ENCODE measurements around the gene OAS3. TPM values are rescaled to one million over a fixed set of nuclear protein-coding genes. Genes with fewer than 3 reads are reported as not detected.

OAS3 gene
- total RNA-seq, 1 experiment from 2014 or later, result 1.2 TPM

DNA sequence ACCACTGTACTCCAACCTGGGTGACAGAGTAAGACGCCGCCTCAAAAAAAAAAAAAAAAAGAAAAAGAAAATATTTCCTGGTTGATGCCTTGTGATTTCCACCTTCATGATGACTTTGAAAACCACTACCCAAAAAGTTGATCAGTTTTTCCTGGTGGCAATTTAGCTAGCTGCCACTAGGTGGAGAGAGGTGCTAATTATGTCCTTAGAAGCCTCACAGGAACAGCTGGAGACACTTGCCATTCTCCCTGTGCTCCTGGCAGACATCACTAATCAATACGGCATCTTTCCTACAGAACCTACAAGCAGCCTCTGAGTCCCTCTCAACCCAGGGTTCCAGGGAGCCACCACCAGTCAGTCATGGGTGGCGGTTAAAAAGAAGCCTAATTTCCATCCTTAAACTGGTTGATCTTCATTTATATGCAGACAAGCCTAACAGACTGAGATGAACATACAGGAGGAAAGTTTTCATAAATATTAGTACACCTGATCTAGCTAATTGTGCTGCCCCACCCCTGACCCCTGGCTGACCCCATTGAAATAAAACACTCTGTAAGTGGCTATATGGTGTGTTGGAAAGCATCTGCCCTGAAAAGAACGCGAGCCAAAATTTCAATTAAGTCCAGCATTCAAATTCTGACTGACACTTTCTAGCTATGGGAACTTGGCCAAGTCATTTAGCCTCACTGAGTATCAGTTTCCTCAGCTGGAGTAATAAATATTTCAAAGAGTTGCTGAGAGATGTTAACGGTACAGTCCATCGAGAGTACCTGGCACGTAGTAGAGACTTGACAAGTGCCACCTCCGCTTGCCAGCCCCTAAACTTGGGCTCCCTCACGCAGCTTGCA lies 37.8 kb upstream of the OAS3 start:
- peak; percentile 82 for ATAC-seq
- Mint-ChIP-seq H3K4me1 (no peaks in the 10 kb centered on the region), H3K27ac (no peak overlapping the region), H3K36me3 (peaks cover 8% of the 10 kb centered on the region), H3K9me3 (peaks cover 34% of the 10 kb centered on the region), H3K27me3 (ENCODE audit: low read depth) (no peaks in the 10 kb centered on the region; the same call in 1 of the 2 replicates), H3K4me3 (no peak overlapping the region)
- ChIA-PET CTCF (interaction anchor here (0.7 to 1.8 kb wide), 24 partner anchors 8 to 1062 kb away, joined by 3 to 19 read pairs (median 3); partner anchors contain the start of genes OAS2, OAS3 and RPH3A), POLR2A (interaction anchor here (0.7 to 1.0 kb wide), 3 partner anchors 37 to 62 kb away, joined by 3 to 4 read pairs (median 3); partner anchors contain the start of gene OAS3)
- peak; percentile 41 for DNase-seq (ENCODE audit: low spot score)
- TF ChIP-seq, protein P1, sequence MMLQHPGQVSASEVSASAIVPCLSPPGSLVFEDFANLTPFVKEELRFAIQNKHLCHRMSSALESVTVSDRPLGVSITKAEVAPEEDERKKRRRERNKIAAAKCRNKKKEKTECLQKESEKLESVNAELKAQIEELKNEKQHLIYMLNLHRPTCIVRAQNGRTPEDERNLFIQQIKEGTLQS (CRISPR knock-in tag; conservative IDR thresholded peaks at IDR 0.05), result no peak
- TF ChIP-seq, protein P2, sequence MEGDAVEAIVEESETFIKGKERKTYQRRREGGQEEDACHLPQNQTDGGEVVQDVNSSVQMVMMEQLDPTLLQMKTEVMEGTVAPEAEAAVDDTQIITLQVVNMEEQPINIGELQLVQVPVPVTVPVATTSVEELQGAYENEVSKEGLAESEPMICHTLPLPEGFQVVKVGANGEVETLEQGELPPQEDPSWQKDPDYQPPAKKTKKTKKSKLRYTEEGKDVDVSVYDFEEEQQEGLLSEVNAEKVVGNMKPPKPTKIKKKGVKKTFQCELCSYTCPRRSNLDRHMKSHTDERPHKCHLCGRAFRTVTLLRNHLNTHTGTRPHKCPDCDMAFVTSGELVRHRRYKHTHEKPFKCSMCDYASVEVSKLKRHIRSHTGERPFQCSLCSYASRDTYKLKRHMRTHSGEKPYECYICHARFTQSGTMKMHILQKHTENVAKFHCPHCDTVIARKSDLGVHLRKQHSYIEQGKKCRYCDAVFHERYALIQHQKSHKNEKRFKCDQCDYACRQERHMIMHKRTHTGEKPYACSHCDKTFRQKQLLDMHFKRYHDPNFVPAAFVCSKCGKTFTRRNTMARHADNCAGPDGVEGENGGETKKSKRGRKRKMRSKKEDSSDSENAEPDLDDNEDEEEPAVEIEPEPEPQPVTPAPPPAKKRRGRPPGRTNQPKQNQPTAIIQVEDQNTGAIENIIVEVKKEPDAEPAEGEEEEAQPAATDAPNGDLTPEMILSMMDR (IDR thresholded peaks at IDR 0.05), result peak; percentile 51

DNA sequence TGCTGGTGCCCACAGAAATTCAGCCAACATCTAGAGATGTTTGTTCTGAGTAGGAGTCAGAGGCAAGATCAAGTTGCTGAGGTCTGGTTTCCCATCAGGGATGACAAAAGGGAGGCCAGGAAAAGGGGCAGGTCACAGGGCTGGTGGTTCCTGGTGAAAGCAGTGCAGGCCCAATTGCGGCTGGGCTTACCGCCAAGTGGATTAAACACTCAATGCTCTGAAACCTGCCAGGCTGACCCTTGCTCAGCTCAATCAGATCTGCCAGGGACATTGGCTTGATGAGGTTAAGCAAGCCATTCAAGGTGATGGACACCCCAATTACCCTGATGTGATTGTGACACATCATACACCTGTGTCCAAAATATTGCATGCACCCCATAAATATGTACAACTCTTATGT lies 37.0 kb upstream of the OAS3 start:
- POLR2A ChIA-PET, result no interaction called here
- TF ChIP-seq, protein P3, sequence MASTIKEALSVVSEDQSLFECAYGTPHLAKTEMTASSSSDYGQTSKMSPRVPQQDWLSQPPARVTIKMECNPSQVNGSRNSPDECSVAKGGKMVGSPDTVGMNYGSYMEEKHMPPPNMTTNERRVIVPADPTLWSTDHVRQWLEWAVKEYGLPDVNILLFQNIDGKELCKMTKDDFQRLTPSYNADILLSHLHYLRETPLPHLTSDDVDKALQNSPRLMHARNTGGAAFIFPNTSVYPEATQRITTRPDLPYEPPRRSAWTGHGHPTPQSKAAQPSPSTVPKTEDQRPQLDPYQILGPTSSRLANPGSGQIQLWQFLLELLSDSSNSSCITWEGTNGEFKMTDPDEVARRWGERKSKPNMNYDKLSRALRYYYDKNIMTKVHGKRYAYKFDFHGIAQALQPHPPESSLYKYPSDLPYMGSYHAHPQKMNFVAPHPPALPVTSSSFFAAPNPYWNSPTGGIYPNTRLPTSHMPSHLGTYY (CRISPR knock-in tag; IDR thresholded peaks at IDR 0.05), result no peak
- Mint-ChIP-seq H3K4me3 (no peak overlapping the region), H3K9me3 (peaks cover 34% of the 10 kb centered on the region), H3K36me3 (peaks cover 8% of the 10 kb centered on the region), H3K27me3 (ENCODE audit: low read depth) (no peaks in the 10 kb centered on the region; the same call in 1 of the 2 replicates), H3K4me1 (no peaks in the 10 kb centered on the region), H3K27ac (no peak overlapping the region)
- ATAC-seq (no peak), DNase-seq (ENCODE audit: low spot score) (no peak)
- CTCF ChIA-PET, result interaction anchor here (1.0 to 1.8 kb wide), 5 partner anchors 11 to 100 kb away, joined by 3 to 19 read pairs (median 5); partner anchors contain the start of gene OAS3

DNA sequence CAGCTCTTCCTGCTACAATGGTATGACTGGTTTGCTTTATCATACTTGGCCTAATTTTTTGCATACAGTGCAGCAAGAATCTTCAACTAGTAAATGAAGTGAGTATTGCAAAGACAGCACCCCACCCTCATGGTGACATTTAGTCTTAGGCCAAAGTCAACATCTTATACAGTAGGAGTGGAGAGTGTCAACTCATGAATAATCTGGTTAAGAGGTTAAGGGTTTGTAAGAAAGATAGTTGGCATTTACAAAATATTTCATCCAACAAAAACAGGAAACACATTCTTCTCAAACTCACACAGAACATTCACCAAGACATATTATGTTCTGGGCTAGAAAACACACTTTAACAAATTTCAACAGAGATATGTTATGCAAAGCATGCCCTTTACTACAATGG lies 33.7 kb upstream of the OAS3 start:
- H3K4me1 Mint-ChIP-seq, result peaks cover 11% of the 10 kb centered on the region
- ATAC-seq, result no peak
- H3K27me3 Mint-ChIP-seq (ENCODE audit: low read depth), result peaks cover 4% of the 10 kb centered on the region
- no peak for DNase-seq (ENCODE audit: low spot score)
- H3K9me3 Mint-ChIP-seq, result peaks cover 34% of the 10 kb centered on the region
- no peak overlapping the region for H3K4me3 Mint-ChIP-seq
- POLR2A ChIA-PET, result no interaction called here
- H3K36me3 Mint-ChIP-seq, result peaks cover 8% of the 10 kb centered on the region
- no peak overlapping the region for H3K27ac Mint-ChIP-seq
- TF ChIP-seq ZNF138 (CRISPR knock-in tag; conservative IDR thresholded peaks at IDR 0.05), result no peak
- CTCF ChIA-PET, result no interaction called here

DNA sequence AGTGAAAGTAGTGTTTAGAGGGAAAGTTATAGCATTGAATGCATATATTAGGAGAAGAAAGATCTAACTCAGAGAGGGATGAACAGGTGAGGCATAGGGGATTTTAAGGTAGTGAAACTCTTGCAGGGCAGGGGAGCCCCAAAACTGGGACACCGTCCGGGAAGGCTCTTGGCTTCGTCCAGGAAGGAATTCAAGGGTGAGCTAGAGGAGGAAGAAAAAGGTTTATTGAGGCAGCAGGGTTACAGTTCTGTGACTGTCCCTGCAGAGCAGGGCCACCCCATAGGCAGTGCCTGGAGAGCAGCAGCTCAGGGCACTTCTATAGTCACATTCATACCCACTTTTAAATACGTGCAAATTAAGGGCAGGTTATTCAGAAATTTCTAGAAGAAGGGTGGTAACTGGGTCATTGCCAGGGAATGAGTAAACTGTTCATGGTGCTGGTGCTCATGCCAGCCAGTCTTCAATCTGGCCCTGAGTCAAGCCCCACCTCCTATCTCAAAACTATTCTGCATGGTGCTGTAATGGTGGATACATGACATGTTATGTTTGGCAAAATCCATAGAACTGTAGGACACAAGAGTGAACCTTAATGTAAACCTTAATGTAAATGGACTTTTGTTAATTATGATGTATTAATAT lies 32.7 kb upstream of the OAS3 start:
- ATAC-seq (no peak), DNase-seq (ENCODE audit: low spot score) (no peak)
- CTCF ChIA-PET, result interaction anchor here (1.9 kb wide), 1 partner anchor 87 kb away, joined by 11 read pairs; no protein-coding TSS in a partner anchor
- Mint-ChIP-seq H3K9me3 (peaks cover 32% of the 10 kb centered on the region), H3K36me3 (peaks cover 8% of the 10 kb centered on the region), H3K4me1 (peaks cover 11% of the 10 kb centered on the region), H3K4me3 (no peak overlapping the region), H3K27ac (no peak overlapping the region), H3K27me3 (ENCODE audit: low read depth) (peaks cover 4% of the 10 kb centered on the region)
- TF ChIP-seq KAT7 (CRISPR knock-in tag; IDR thresholded peaks at IDR 0.05; ENCODE audit: borderline replicate concordance), result no peak
- TF ChIP-seq, protein P4, sequence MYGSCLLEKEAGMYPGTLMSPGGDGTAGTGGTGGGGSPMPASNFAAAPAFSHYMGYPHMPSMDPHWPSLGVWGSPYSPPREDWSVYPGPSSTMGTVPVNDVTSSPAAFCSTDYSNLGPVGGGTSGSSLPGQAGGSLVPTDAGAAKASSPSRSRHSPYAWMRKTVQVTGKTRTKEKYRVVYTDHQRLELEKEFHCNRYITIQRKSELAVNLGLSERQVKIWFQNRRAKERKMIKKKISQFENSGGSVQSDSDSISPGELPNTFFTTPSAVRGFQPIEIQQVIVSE (CRISPR knock-in tag; IDR thresholded peaks at IDR 0.05; ENCODE audit: borderline replicate concordance), result no peak
- POLR2A ChIA-PET, result no interaction called here

DNA sequence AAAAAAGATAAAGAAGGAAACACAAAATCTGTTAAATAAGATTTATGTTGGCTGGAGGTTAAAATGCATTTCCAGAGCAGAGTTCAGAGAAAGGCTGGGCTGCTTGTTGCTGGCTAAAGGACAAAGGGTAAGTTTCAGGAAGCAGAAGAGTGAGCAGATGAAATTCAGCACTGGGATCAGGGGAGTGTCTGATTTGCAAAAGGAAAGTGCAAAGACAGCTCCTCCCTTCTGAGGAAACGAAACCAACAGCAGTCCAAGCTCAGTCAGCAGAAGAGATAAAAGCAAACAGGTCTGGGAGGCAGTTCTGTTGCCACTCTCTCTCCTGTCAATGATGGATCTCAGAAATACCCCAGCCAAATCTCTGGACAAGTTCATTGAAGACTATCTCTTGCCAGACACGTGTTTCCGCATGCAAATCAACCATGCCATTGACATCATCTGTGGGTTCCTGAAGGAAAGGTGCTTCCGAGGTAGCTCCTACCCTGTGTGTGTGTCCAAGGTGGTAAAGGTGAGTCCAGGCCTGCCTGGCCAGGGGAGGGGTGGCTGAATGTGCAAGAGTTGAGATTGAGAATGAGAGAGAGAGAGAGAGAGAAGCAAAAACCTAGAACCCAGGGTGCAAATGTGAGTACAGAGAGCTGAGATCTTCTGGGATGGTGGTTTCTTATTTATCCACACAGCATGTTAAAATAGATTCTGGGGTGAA lies 31.4 kb upstream of the OAS3 start, which contains the start of gene OAS1:
OAS1 (plus strand) TSS at position 251 of the 703 bp plus-strand sequence; CDS start at position 329, 78 bp downstream.
- Mint-ChIP-seq H3K27ac (no peak within 1 kb of the TSS), H3K4me1 (peaks cover 11% of the 10 kb centered on the region), H3K36me3 (peaks cover 8% of the 10 kb centered on the region), H3K27me3 (ENCODE audit: low read depth) (peaks cover 4% of the 10 kb centered on the region), H3K9me3 (peaks cover 26% of the 10 kb centered on the region), H3K4me3 (no peak within 1 kb of the TSS)
- DNase-seq (ENCODE audit: low spot score) (no peak), ATAC-seq (no peak)
- ChIA-PET POLR2A (no interaction called here), CTCF (interaction anchor here (0.6 to 1.9 kb wide), 4 partner anchors 45 to 289 kb away, joined by 3 to 11 read pairs (median 3); no protein-coding TSS in a partner anchor)
- TF ChIP-seq CREB1 (CRISPR knock-in tag; IDR thresholded peaks at IDR 0.05) (no peak), TEAD4 (CRISPR knock-in tag; IDR thresholded peaks at IDR 0.05) (no peak), NFYB (CRISPR knock-in tag; conservative IDR thresholded peaks at IDR 0.05; ENCODE audit: low read depth) (no peak)
- TF ChIP-seq, protein P5, sequence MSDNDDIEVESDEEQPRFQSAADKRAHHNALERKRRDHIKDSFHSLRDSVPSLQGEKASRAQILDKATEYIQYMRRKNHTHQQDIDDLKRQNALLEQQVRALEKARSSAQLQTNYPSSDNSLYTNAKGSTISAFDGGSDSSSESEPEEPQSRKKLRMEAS (CRISPR knock-in tag; IDR thresholded peaks at IDR 0.05), result no peak
- TF ChIP-seq, protein P6, sequence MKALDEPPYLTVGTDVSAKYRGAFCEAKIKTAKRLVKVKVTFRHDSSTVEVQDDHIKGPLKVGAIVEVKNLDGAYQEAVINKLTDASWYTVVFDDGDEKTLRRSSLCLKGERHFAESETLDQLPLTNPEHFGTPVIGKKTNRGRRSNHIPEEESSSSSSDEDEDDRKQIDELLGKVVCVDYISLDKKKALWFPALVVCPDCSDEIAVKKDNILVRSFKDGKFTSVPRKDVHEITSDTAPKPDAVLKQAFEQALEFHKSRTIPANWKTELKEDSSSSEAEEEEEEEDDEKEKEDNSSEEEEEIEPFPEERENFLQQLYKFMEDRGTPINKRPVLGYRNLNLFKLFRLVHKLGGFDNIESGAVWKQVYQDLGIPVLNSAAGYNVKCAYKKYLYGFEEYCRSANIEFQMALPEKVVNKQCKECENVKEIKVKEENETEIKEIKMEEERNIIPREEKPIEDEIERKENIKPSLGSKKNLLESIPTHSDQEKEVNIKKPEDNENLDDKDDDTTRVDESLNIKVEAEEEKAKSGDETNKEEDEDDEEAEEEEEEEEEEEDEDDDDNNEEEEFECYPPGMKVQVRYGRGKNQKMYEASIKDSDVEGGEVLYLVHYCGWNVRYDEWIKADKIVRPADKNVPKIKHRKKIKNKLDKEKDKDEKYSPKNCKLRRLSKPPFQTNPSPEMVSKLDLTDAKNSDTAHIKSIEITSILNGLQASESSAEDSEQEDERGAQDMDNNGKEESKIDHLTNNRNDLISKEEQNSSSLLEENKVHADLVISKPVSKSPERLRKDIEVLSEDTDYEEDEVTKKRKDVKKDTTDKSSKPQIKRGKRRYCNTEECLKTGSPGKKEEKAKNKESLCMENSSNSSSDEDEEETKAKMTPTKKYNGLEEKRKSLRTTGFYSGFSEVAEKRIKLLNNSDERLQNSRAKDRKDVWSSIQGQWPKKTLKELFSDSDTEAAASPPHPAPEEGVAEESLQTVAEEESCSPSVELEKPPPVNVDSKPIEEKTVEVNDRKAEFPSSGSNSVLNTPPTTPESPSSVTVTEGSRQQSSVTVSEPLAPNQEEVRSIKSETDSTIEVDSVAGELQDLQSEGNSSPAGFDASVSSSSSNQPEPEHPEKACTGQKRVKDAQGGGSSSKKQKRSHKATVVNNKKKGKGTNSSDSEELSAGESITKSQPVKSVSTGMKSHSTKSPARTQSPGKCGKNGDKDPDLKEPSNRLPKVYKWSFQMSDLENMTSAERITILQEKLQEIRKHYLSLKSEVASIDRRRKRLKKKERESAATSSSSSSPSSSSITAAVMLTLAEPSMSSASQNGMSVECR (CRISPR knock-in tag; IDR thresholded peaks at IDR 0.05; ENCODE audit: borderline replicate concordance), result no peak

Data from WTC11 (cell line).